HG02938 (cell line): ENCODE measurements around the gene CADPS.

ENCODE experiments used
- ATAC-seq: cut with Tn5 transposase; IDR thresholded peaks from one replicate; pipeline ENCODE4 v1.9.1; 2021; ENCODE audit warnings: mild to moderate bottlenecking, moderate library complexity; ENCODE audit not compliant: unreplicated experiment

The CADPS gene

GRCh38 chr3:62378921-62379320 is 496.3 kb downstream of the CADPS start:
- ATAC-seq: no peak

- ATAC-seq: no peak
Observed at GRCh38 chr3:62378311-62378789, 496.9 kb downstream of the CADPS start.

DNA sequence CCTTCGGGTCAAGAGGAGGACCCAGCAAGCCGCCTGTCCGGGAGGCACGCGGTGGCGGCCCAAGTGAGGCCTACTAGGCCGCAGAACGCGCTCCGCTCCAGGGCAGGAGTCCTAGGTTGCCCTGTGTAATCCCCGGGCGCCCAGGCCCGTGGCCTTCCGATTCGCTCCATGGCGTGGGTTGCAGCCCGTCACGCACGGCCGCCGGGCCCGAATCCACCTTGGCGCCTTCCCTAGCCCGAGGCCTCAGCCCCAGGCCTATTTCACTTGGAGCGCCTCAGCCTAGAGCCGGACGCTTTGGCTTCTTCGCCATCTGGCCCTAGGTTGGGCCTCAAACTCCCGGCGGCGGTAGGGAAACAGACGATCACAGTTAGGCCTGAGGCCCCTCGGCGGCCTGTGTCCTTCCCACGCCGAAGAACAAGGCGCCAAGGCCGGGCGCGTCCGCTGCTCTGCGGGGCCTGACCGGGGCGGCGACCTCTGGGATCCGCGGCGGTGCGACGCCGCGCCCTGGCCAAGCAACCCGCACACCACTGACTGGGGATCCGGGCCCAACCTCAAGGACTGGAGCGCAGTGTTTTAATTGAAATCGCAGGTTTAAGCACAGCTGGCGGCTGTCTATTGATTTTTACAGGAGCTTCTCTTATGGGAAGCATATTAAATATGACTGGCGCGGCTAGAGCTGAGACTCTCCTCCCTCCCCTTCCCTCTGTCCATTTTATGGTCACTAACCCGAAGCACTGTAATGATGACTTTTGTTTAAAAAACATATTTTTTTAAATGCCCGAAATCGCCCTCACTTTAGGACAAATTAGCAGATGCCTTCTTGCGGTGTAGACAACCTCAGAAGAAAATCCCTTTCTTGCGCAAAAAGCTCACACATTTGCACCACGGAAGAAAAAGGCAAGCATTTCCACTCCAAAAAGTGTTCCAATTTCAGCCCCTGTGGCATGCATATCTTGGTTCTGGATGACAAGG is 498.0 kb downstream of the CADPS start:
- ATAC-seq: no peak

DNA sequence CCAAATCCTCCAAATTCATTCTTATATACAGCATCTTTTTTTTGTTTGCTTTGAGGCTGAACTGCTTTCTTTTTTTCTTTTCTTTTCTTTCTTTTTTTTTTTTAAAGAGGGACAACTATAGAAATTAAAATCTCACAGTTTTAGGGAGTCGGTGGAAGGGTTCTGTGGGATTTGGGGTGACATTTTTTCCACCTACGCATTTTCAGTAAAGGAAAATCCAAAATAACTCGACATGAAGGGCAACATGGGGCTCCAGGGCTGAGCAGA is 498.8 kb downstream of the CADPS start:
- no peak for ATAC-seq

GRCh38 chr3:62375655-62376453 is 499.4 kb downstream of the CADPS start:
- no peak for ATAC-seq

- ATAC-seq: no peak
Observed at GRCh38 chr3:62374341-62375218, 500.6 kb downstream of the CADPS start.

- no peak for ATAC-seq
Observed at GRCh38 chr3:62373714-62374333, 501.4 kb downstream of the CADPS start.

- ATAC-seq: no peak
Observed at GRCh38 chr3:62373215-62373614, 502.0 kb downstream of the CADPS start, which contains the start of gene FEZF2. Gene FEZF2 (minus strand): TSS chr3:62373550. CDS start chr3:62372868, 682 bp downstream.

GRCh38 chr3:62372621-62373041 is 502.6 kb downstream of the CADPS start:
- no peak for ATAC-seq

DNA sequence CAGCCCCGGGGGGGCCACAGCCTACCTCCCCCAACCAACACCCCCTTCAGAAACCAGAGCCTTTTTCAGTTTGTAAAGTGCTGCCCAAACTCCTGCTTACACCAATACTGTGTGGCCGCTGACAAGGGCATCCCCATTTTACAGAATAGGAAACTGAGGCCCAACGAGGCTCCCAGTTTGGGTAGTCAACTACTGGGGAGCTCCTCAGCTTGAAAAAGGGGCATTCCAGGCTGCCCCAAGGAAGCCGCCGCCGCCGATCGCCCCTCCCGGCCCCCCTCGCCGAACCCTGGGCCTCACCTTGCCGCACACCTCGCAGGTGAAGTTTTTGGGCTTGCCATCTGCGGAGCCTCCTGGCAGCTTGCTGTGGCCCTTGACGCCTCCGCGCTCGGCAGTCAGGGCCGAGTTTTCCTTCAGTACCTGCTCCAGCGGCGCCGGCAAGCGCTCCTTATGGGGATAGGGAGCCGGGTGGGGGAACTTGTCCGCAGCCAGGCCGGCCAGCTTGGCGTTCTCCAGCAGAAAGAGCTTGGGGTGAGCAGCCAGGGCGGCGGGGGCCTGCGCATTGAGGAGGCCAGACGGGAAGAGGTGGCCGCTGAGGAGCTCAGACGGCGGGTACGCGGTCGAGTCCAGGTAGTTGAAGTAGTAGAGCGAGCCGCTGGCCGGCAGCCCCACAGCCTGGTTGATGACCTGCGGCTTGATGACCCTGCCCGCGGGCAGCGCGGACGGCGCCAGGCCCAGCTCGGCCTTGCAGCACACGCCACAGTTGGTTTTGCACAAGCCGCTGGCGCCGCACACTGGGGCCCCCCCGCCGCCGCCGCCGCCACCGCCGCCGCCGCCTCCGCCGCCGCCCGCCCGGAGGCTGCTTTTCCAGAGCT is 503.3 kb downstream of the CADPS start:
- no peak for ATAC-seq

- ATAC-seq: no peak
Observed at GRCh38 chr3:62370858-62371719, 504.1 kb downstream of the CADPS start.

DNA sequence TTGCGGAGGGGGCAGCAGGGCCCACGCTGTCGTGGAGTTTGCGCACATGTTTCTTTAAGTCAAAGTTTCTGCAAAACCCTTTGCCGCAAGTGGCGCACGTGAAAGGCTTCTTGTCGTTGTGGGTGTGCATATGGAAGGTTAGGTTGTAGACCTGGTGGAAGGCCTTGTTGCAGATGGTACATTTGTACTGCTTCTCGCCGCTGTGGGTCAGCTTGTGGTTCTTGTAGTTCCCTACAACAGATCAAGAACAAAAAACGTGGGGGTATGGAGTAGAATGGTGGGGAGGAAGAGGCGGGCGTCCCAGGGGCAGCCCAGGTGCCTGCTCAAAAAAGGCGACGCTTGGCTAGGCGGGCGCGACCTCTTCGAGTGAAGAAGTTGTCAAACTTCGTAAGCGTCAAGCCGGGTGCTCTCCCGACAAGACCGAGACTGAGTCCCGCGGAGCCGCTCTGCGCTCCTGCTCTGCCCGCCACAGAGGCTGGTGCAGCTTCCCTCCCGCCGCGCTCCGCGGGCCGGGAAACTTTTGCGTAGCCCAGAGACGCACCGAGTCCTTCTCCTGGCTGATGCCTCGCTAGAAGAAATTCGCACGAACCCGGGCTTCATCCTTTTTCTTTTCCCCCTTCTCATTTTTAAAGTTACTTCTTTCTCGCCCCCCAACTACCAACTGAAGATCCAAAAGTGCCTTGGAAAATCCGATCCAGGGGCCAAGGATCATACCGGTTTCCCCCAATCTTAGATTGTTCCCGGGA is 504.9 kb downstream of the CADPS start:
- ATAC-seq: no peak

GRCh38 chr3:62369476-62369743 is 505.8 kb downstream of the CADPS start:
- no peak for ATAC-seq

GRCh38 chr3:62368705-62369475 is 506.3 kb downstream of the CADPS start:
- no peak for ATAC-seq

- ATAC-seq: no peak
Observed at GRCh38 chr3:62368290-62368704, 506.9 kb downstream of the CADPS start.

DNA sequence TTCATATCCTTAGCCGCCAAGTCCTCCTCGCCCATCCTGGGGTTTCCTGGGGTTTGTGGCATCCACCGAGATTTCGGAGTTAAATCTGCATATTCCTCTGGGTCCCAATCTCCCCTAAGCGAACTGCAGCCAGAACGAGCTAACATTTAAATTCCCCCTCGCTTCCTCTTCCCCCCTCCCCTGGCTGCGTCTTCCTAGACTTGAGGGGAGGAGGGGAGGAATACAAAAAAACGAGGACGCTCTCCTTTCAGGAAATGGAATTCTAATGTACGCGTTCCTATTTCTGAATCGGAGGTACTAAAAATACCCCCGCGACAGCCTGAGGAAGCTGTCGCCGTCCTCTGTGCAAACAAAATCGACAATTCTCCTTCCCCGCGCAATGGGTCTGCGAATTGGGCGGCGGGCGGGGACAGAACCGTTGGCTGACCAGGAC is 507.4 kb downstream of the CADPS start:
- no peak for ATAC-seq

- ATAC-seq: no peak
Observed at GRCh38 chr3:62366126-62366484, 509.1 kb downstream of the CADPS start.
